ENCODE data around the gene ADAM23.

The ADAM23 gene

DNA sequence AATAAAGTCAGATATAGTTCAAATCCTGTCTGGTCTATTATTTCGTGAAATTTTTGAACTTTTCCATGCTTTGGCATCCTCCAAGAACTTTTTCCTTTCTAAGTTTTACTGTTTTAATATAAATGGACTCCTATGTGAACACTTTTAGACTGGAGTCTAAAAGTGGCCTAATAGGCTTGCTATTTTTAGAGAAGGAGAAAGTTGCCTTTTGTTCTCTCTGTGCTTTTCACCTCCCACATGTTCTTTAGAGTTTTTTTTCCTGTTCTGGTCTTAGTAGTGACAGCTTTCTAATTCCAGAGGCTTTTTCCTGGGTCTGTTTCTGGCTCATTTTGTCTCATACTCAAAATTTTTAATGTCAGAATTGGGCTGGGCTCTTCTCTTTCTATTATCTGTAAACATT, 72.2 kb downstream of the ADAM23 start:
- Histone ChIP-seq H4K20me1 (ENCODE audit: insufficient read depth, low read length) (no peaks in the 10 kb centered on the region), H3K27me3 (ENCODE audit: insufficient read depth, low read length) (no peaks in the 10 kb centered on the region), H3K9me3 (ENCODE audit: low read length) (no peaks in the 10 kb centered on the region), H3K79me2 (ENCODE audit: insufficient read depth, low read length) (no peaks in the 10 kb centered on the region), H3K27ac (ENCODE audit: low read depth, low read length, poor library complexity, severe bottlenecking) (no peak overlapping the region), H3K9me2 (ENCODE audit: low read depth, low read length) (no peaks in the 10 kb centered on the region), H2AFZ (ENCODE audit: low read length) (no peak overlapping the region), H3F3A (ENCODE audit: insufficient read depth, low read length) (no peaks in the 10 kb centered on the region), H3K4me3 (ENCODE audit: low read depth, low read length, poor library complexity, severe bottlenecking) (no peak overlapping the region), H3K4me1 (ENCODE audit: insufficient read depth, low read length, severe bottlenecking) (no peaks in the 10 kb centered on the region), H3K9ac (ENCODE audit: low read length) (no peak overlapping the region), H3K4me2 (ENCODE audit: low read length) (no peak overlapping the region), H3K36me3 (ENCODE audit: insufficient read depth, low read length) (no peaks in the 10 kb centered on the region)
- TF ChIP-seq EZH2 (IDR thresholded peaks at IDR 0.05; ENCODE audit: borderline replicate concordance, low read length) = no peak
- TF ChIP-seq, protein P1, sequence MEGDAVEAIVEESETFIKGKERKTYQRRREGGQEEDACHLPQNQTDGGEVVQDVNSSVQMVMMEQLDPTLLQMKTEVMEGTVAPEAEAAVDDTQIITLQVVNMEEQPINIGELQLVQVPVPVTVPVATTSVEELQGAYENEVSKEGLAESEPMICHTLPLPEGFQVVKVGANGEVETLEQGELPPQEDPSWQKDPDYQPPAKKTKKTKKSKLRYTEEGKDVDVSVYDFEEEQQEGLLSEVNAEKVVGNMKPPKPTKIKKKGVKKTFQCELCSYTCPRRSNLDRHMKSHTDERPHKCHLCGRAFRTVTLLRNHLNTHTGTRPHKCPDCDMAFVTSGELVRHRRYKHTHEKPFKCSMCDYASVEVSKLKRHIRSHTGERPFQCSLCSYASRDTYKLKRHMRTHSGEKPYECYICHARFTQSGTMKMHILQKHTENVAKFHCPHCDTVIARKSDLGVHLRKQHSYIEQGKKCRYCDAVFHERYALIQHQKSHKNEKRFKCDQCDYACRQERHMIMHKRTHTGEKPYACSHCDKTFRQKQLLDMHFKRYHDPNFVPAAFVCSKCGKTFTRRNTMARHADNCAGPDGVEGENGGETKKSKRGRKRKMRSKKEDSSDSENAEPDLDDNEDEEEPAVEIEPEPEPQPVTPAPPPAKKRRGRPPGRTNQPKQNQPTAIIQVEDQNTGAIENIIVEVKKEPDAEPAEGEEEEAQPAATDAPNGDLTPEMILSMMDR (IDR thresholded peaks at IDR 0.05; ENCODE audit: low read length) = no peak

DNA sequence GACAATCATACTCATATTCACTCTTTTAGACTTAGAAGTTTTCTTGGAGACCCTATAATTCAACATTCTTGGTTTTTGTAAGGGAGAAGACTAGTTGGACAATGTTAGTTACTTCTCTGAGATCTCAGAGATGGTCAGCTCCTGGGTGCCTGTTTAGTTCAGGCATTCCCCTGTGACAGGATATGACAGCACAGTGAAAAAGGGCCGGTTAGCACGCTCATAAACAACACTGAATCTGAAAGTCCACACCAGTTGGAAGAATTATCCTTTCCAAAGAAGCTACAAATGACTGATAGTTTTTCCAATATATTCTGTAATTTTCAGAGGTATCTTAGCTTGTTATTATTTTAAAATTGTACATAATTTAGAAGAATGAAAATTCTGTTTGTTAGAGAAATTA, 75.7 kb downstream of the ADAM23 start:
- no peak overlapping the region for H3K27ac ChIP-seq (ENCODE audit: low read depth, low read length, poor library complexity, severe bottlenecking)
- H3K9me3 ChIP-seq (ENCODE audit: low read length) = no peaks in the 10 kb centered on the region
- H3K27me3 ChIP-seq (ENCODE audit: insufficient read depth, low read length) = no peaks in the 10 kb centered on the region
- no peak overlapping the region for H3K4me2 ChIP-seq (ENCODE audit: low read length)
- no peak overlapping the region for H3K4me3 ChIP-seq (ENCODE audit: low read depth, low read length, poor library complexity, severe bottlenecking)
- no peaks in the 10 kb centered on the region for H3K4me1 ChIP-seq (ENCODE audit: insufficient read depth, low read length, severe bottlenecking)
- H4K20me1 ChIP-seq (ENCODE audit: insufficient read depth, low read length) = no peaks in the 10 kb centered on the region
- no peaks in the 10 kb centered on the region for H3F3A ChIP-seq (ENCODE audit: insufficient read depth, low read length)
- TF ChIP-seq, protein P1 (IDR thresholded peaks at IDR 0.05; ENCODE audit: low read length) = no peak
- TF ChIP-seq EZH2 (IDR thresholded peaks at IDR 0.05; ENCODE audit: borderline replicate concordance, low read length) = no peak
- no peaks in the 10 kb centered on the region for H3K36me3 ChIP-seq (ENCODE audit: insufficient read depth, low read length)
- no peaks in the 10 kb centered on the region for H3K9me2 ChIP-seq (ENCODE audit: low read depth, low read length)
- H3K9ac ChIP-seq (ENCODE audit: low read length) = no peak overlapping the region
- H3K79me2 ChIP-seq (ENCODE audit: insufficient read depth, low read length) = no peaks in the 10 kb centered on the region
- H2AFZ ChIP-seq (ENCODE audit: low read length) = no peak overlapping the region

DNA sequence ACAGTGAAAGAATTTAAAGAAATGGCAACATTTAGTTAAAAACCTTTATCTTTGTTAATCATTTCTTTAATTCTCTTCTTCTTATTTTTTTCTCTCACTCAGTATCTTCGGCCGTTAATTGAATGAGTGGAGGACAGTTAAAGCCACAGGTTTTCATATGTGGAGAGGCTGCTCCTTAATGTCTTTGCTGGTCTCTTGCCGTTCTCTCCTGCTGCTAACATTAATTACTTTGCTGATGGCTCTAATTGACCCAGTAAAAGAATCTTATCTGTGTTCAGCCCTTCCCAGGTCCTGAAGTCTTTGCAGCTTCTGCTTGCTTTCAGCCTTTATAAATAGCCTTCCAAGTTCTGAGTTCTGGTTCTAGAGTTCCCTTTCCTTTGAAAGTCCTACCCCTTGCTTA, 77.1 kb downstream of the ADAM23 start:
- Histone ChIP-seq H3K9ac (ENCODE audit: low read length) (no peak overlapping the region), H4K20me1 (ENCODE audit: insufficient read depth, low read length) (no peaks in the 10 kb centered on the region), H3K4me3 (ENCODE audit: low read depth, low read length, poor library complexity, severe bottlenecking) (no peak overlapping the region), H3K27me3 (ENCODE audit: insufficient read depth, low read length) (no peaks in the 10 kb centered on the region), H3K79me2 (ENCODE audit: insufficient read depth, low read length) (no peaks in the 10 kb centered on the region), H3F3A (ENCODE audit: insufficient read depth, low read length) (no peaks in the 10 kb centered on the region), H3K4me2 (ENCODE audit: low read length) (no peak overlapping the region), H3K27ac (ENCODE audit: low read depth, low read length, poor library complexity, severe bottlenecking) (no peak overlapping the region), H3K9me2 (ENCODE audit: low read depth, low read length) (no peaks in the 10 kb centered on the region), H3K9me3 (ENCODE audit: low read length) (no peaks in the 10 kb centered on the region), H3K4me1 (ENCODE audit: insufficient read depth, low read length, severe bottlenecking) (no peaks in the 10 kb centered on the region), H3K36me3 (ENCODE audit: insufficient read depth, low read length) (no peaks in the 10 kb centered on the region), H2AFZ (ENCODE audit: low read length) (no peak overlapping the region)
- TF ChIP-seq, protein P1 (IDR thresholded peaks at IDR 0.05; ENCODE audit: low read length) = no peak
- TF ChIP-seq EZH2 (IDR thresholded peaks at IDR 0.05; ENCODE audit: borderline replicate concordance, low read length) = no peak
